Liver (tissue), 3 donors: ENCODE data around the gene HDAC9.

ENCODE experiments used
- EGR1 ChIP-seq, 2 donors: IDR thresholded peaks; 2 replicates each; pipeline ENCODE4 v1.6.1; 2016 to 2018; ENCODE audit warnings: antibody characterized with exemption in 2 of 2, low read depth in 2 of 2
- FOXA1 ChIP-seq: IDR thresholded peaks from 2 replicates; pipeline ENCODE4 v1.6.1; 2016; ENCODE audit warnings: antibody characterized with exemption
- HNF4A ChIP-seq, 2 donors: conservative IDR thresholded peaks; 2 replicates each; pipeline ENCODE4 v1.6.1; 2016; ENCODE audit warnings: antibody characterized with exemption in 2 of 2, mild to moderate bottlenecking in 2 of 2
- HNF4G ChIP-seq: IDR thresholded peaks from 2 replicates; pipeline ENCODE4 v1.6.1; 2016; ENCODE audit warnings: antibody characterized with exemption
- JUND ChIP-seq, 2 donors: IDR thresholded peaks; 2 replicates each; pipeline ENCODE4 v1.6.1; 2016; ENCODE audit warnings: antibody characterized with exemption in 2 of 2
- NR2F2 ChIP-seq: IDR thresholded peaks from 2 replicates; pipeline ENCODE4 v1.6.1; 2016; ENCODE audit warnings: antibody characterized with exemption
- RAD21 ChIP-seq, 2 donors: IDR thresholded peaks; 2 replicates each; pipeline ENCODE4 v1.6.1; 2016; ENCODE audit warnings: antibody characterized with exemption in 2 of 2, mild to moderate bottlenecking in 2 of 2
- REST ChIP-seq: IDR thresholded peaks from 2 replicates; pipeline ENCODE4 v1.6.1; 2016; ENCODE audit warnings: antibody characterized with exemption, mild to moderate bottlenecking
- SP1 ChIP-seq: IDR thresholded peaks from 2 replicates; pipeline ENCODE4 v1.6.1; 2018; ENCODE audit warnings: antibody characterized with exemption, mild to moderate bottlenecking
- TAF1 ChIP-seq: conservative IDR thresholded peaks from 2 replicates; pipeline ENCODE4 v1.6.1; 2016; ENCODE audit warnings: antibody characterized with exemption, mild to moderate bottlenecking
- YY1 ChIP-seq: IDR thresholded peaks from 2 replicates; pipeline ENCODE4 v1.6.1; 2016; ENCODE audit warnings: antibody characterized with exemption, mild to moderate bottlenecking
- TF ChIP-seq, protein P1 (sequence below): fragments of 150-350 bp; IDR thresholded peaks from 2 replicates; pipeline ENCODE4 v1.5.1; 2017; ENCODE audit warnings: improper control_type of control experiment, low read depth, low read length; ENCODE audit not compliant: missing input control
- TF ChIP-seq, protein P2 (sequence below): IDR thresholded peaks from 2 replicates; pipeline ENCODE4 v1.6.1; 2016; ENCODE audit warnings: antibody characterized with exemption
- TF ChIP-seq, protein P3 (sequence below): IDR thresholded peaks from 2 replicates; pipeline ENCODE4 v1.6.1; 2016; ENCODE audit warnings: antibody characterized with exemption
- donor health status: healthy.
- donor health status: healthy.

DNA sequence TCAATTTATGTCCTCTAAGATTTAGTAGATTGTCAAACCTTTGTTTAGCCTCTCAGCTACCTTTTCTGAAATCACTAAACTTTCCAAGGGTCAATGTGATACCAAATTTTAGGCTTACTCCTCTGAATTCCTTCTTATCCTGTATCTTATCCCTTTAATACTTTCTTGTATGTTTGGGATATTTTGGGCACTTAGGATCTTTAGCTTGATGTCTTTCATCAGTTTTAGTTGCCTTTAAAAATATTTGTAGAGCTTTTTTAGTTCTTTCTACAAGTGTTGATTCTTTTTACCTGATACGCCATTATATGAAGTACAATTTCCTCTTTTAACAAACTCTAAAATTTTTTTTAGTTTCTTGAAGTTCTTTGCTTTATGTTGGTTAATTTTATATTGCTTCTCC lies 30.7 kb upstream of the HDAC9 start:
- TF ChIP-seq, protein P1, sequence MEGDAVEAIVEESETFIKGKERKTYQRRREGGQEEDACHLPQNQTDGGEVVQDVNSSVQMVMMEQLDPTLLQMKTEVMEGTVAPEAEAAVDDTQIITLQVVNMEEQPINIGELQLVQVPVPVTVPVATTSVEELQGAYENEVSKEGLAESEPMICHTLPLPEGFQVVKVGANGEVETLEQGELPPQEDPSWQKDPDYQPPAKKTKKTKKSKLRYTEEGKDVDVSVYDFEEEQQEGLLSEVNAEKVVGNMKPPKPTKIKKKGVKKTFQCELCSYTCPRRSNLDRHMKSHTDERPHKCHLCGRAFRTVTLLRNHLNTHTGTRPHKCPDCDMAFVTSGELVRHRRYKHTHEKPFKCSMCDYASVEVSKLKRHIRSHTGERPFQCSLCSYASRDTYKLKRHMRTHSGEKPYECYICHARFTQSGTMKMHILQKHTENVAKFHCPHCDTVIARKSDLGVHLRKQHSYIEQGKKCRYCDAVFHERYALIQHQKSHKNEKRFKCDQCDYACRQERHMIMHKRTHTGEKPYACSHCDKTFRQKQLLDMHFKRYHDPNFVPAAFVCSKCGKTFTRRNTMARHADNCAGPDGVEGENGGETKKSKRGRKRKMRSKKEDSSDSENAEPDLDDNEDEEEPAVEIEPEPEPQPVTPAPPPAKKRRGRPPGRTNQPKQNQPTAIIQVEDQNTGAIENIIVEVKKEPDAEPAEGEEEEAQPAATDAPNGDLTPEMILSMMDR = no peak
- TF ChIP-seq TAF1 (no peak), REST (no peak), NR2F2 (no peak), RAD21 (IDR thresholded peaks at IDR 0.05) (no peak), FOXA1 (no peak), EGR1 (IDR thresholded peaks at IDR 0.05; ENCODE audit: low read depth in 2 of 2) (no peak), JUND (IDR thresholded peaks at IDR 0.05) (no peak), HNF4G (no peak), YY1 (no peak), HNF4A (conservative IDR thresholded peaks at IDR 0.05) (no peak), SP1 (no peak)
- TF ChIP-seq, protein P2, sequence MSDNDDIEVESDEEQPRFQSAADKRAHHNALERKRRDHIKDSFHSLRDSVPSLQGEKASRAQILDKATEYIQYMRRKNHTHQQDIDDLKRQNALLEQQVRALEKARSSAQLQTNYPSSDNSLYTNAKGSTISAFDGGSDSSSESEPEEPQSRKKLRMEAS = no peak
- TF ChIP-seq, protein P3, sequence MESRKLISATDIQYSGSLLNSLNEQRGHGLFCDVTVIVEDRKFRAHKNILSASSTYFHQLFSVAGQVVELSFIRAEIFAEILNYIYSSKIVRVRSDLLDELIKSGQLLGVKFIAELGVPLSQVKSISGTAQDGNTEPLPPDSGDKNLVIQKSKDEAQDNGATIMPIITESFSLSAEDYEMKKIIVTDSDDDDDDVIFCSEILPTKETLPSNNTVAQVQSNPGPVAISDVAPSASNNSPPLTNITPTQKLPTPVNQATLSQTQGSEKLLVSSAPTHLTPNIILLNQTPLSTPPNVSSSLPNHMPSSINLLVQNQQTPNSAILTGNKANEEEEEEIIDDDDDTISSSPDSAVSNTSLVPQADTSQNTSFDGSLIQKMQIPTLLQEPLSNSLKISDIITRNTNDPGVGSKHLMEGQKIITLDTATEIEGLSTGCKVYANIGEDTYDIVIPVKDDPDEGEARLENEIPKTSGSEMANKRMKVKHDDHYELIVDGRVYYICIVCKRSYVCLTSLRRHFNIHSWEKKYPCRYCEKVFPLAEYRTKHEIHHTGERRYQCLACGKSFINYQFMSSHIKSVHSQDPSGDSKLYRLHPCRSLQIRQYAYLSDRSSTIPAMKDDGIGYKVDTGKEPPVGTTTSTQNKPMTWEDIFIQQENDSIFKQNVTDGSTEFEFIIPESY = no peak
